ENCODE measurements around the gene KNG1. TPM values are rescaled to one million over a fixed set of nuclear protein-coding genes. Genes with fewer than 3 reads are reported as not detected.

Gene KNG1
- total RNA-seq, result not detected in 2 replicates

DNA sequence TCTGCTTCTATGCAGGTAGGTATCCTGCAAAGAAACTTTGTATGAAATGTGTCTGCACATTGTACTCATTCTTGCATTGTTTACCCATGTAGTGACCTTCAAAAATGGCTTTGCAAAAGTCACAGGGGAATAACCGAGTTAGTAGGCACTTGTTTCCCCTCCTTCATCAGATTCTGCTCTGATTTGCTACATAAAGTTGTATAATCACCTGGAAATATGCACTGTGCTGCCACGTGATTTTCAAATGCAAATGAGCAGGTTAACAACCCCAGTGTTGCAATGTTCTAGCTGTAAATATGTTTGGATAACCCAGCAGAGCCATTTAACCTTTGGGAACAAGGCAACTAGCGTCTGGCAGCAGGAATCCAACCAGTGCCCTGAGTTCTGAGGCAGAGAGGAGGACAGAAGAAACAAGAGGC is at the start of gene KNG1:
TSS of gene KNG1 (plus strand) at position 321 of the 419 bp plus-strand sequence. CDS start 184 bp downstream, outside the sequence.

DNA sequence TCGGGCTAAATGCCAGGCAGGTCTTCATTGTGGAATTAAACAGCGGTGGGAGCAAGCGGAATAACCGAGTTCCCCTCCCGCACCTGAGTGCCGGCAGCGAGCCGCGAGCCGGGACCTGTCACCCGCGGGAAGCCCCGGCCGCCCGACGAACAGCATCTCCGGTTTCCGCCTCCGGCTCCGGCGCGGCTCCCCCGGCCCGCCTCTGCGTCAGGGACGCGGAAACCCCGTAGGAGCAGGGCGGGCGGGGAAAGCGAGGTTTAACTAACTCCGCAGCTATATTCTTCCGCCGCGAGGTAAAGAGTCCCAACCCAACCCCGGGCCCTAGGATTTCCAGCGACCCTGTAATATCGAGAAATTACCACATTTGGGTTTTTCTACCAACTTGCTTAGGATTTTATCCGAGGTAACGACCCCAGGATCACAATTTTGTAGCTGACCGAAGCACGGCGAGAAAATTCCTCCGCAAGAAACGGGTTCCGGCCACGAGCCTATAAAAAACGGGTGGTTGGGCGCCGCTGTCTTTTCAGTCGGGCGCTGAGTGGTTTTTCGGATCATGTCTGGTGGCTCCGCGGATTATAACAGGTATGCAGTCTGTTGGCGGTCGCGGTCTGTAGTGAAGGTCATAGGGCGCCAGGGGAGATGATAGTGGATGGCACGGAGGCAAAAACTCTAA is 66.0 kb downstream of the KNG1 start, which contains the start of gene EIF4A2:
TSS of gene EIF4A2 (plus strand) at position 520 of the 673 bp plus-strand sequence. CDS start at position 554, 34 bp downstream.

Small RNA genes within 50 kb of the gene (small RNA-seq; reads per million reads assigned to genes)
- gene RF00092 (ENCODE audit: low replicate concordance) (not detected), gene RNU6-1105P (ENCODE audit: low replicate concordance) (not detected), gene SNORA4 (ENCODE audit: low replicate concordance) (not detected), gene SNORA63 (ENCODE audit: low replicate concordance) (not detected), gene SNORA81 (ENCODE audit: low replicate concordance) (not detected), gene SNORD2 (ENCODE audit: low replicate concordance) (not detected)

Other genes starting within 250 kb of the KNG1 start
- gene CRYGS, start 173.0 kb upstream of the KNG1 start, total RNA-seq, result 1.3 TPM in 2 replicates
- 9.4 and 22.2 TPM in 2 replicates for gene TBCCD1, start 150.0 kb upstream of the KNG1 start, total RNA-seq
- 59.4 and 267 TPM in 2 replicates for gene DNAJB11, start 146.6 kb upstream of the KNG1 start, total RNA-seq
- gene AHSG, start 104.3 kb upstream of the KNG1 start, total RNA-seq, result not detected in 2 replicates
- not detected in 2 replicates for gene FETUB, start 77.0 kb upstream of the KNG1 start, total RNA-seq
- gene HRG, start 51.3 kb upstream of the KNG1 start, total RNA-seq, result not detected in 2 replicates
- gene EIF4A2, start 66.2 kb downstream of the KNG1 start, total RNA-seq, result 368 and 414 TPM in 2 replicates
- 8.1 and 29.2 TPM in 2 replicates for gene RFC4, start 89.1 kb downstream of the KNG1 start, total RNA-seq
- gene ADIPOQ, start 125.4 kb downstream of the KNG1 start, total RNA-seq, result not detected in 2 replicates
- 2.8 and 8.4 TPM in 2 replicates for gene ST6GAL1, start 213.2 kb downstream of the KNG1 start, total RNA-seq